HG03139 (cell line): ENCODE data around the gene USP17L26.
"Not testable (repeated sequence)": the region's sequence is repeated elsewhere in the genome, so short reads cannot be mapped to it uniquely, and the experiment has no call there.

Source experiments
- ATAC-seq: cut with Tn5 transposase; IDR thresholded peaks from one replicate; pipeline ENCODE4 v1.9.1; 2021; ENCODE audit not compliant: unreplicated experiment

Gene USP17L26

DNA sequence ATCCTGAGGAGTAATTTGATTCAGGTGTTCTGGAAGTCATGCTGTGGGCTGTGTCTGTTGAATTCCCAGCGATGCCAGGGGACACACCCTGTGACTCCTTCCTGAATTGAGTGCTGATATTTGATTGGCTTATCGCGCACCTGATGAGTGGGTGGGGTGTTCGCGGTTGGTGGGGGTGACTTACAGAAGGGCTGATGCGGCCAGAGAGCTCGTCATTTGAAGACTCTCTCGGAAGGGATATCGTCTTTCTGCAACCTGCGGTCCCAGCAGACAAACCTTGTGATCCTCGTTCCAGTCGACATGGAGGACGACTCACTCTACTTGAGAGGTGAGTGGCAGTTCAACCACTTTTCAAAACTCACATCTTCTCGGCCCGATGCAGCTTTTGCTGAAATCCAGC lies at the start of gene USP17L26:
Gene USP17L26 (plus strand): TSS at position 301 of the 400 bp plus-strand sequence. CDS start 0 bp downstream, at position 301.
- ATAC-seq, result not testable (repeated sequence)

- ATAC-seq, result not testable (repeated sequence)
These were observed 10.3 kb upstream of the USP17L26 start for GRCh38 chr4:9324191-9324590.

DNA sequence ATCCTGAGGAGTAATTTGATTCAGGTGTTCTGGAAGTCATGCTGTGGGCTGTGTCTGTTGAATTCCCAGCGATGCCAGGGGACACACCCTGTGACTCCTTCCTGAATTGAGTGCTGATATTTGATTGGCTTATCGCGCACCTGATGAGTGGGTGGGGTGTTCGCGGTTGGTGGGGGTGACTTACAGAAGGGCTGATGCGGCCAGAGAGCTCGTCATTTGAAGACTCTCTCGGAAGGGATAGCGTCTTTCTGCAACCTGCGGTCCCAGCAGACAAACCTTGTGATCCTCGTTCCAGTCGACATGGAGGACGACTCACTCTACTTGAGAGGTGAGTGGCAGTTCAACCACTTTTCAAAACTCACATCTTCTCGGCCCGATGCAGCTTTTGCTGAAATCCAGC lies 9.6 kb upstream of the USP17L26 start, which contains the start of gene USP17L24:
Gene USP17L24 (plus strand): TSS at position 301 of the 400 bp plus-strand sequence. CDS start 0 bp downstream, at position 301.
- ATAC-seq, result not testable (repeated sequence)

DNA sequence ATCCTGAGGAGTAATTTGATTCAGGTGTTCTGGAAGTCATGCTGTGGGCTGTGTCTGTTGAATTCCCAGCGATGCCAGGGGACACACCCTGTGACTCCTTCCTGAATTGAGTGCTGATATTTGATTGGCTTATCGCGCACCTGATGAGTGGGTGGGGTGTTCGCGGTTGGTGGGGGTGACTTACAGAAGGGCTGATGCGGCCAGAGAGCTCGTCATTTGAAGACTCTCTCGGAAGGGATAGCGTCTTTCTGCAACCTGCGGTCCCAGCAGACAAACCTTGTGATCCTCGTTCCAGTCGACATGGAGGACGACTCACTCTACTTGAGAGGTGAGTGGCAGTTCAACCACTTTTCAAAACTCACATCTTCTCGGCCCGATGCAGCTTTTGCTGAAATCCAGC lies 4.8 kb upstream of the USP17L26 start, which contains the start of gene USP17L25:
Gene USP17L25 (plus strand): TSS at position 301 of the 400 bp plus-strand sequence. CDS start 0 bp downstream, at position 301.
- not testable (repeated sequence) for ATAC-seq

DNA sequence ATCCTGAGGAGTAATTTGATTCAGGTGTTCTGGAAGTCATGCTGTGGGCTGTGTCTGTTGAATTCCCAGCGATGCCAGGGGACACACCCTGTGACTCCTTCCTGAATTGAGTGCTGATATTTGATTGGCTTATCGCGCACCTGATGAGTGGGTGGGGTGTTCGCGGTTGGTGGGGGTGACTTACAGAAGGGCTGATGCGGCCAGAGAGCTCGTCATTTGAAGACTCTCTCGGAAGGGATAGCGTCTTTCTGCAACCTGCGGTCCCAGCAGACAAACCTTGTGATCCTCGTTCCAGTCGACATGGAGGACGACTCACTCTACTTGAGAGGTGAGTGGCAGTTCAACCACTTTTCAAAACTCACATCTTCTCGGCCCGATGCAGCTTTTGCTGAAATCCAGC lies 4.6 kb downstream of the USP17L26 start, which contains the start of gene USP17L5:
Gene USP17L5 (plus strand): TSS at position 301 of the 400 bp plus-strand sequence. CDS start 0 bp downstream, at position 301.
- ATAC-seq, result not testable (repeated sequence)

DNA sequence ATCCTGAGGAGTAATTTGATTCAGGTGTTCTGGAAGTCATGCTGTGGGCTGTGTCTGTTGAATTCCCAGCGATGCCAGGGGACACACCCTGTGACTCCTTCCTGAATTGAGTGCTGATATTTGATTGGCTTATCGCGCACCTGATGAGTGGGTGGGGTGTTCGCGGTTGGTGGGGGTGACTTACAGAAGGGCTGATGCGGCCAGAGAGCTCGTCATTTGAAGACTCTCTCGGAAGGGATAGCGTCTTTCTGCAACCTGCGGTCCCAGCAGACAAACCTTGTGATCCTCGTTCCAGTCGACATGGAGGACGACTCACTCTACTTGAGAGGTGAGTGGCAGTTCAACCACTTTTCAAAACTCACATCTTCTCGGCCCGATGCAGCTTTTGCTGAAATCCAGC lies 9.4 kb downstream of the USP17L26 start, which contains the start of gene USP17L27:
Gene USP17L27 (plus strand): TSS at position 301 of the 400 bp plus-strand sequence. CDS start 0 bp downstream, at position 301.
- not testable (repeated sequence) for ATAC-seq

- ATAC-seq, result not testable (repeated sequence)
These were observed 14.1 kb downstream of the USP17L26 start, which contains the start of gene USP17L28 for GRCh38 chr4:9348593-9348992. Gene USP17L28, plus strand, starts transcription at chr4:9348893. Its CDS starts 0 bp downstream, at chr4:9348893.

GRCh38 chr4:9350866-9351265 lies 16.4 kb downstream of the USP17L26 start:
- ATAC-seq, result not testable (repeated sequence)

DNA sequence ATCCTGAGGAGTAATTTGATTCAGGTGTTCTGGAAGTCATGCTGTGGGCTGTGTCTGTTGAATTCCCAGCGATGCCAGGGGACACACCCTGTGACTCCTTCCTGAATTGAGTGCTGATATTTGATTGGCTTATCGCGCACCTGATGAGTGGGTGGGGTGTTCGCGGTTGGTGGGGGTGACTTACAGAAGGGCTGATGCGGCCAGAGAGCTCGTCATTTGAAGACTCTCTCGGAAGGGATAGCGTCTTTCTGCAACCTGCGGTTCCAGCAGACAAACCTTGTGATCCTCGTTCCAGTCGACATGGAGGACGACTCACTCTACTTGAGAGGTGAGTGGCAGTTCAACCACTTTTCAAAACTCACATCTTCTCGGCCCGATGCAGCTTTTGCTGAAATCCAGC lies 18.9 kb downstream of the USP17L26 start, which contains the start of gene USP17L29:
Gene USP17L29 (plus strand): TSS at position 301 of the 400 bp plus-strand sequence. CDS start 0 bp downstream, at position 301.
- not testable (repeated sequence) for ATAC-seq

DNA sequence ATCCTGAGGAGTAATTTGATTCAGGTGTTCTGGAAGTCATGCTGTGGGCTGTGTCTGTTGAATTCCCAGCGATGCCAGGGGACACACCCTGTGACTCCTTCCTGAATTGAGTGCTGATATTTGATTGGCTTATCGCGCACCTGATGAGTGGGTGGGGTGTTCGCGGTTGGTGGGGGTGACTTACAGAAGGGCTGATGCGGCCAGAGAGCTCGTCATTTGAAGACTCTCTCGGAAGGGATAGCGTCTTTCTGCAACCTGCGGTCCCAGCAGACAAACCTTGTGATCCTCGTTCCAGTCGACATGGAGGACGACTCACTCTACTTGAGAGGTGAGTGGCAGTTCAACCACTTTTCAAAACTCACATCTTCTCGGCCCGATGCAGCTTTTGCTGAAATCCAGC lies 28.4 kb downstream of the USP17L26 start, which contains the start of gene USP17L30:
Gene USP17L30 (plus strand): TSS at position 301 of the 400 bp plus-strand sequence. CDS start 0 bp downstream, at position 301.
- ATAC-seq, result not testable (repeated sequence)

DNA sequence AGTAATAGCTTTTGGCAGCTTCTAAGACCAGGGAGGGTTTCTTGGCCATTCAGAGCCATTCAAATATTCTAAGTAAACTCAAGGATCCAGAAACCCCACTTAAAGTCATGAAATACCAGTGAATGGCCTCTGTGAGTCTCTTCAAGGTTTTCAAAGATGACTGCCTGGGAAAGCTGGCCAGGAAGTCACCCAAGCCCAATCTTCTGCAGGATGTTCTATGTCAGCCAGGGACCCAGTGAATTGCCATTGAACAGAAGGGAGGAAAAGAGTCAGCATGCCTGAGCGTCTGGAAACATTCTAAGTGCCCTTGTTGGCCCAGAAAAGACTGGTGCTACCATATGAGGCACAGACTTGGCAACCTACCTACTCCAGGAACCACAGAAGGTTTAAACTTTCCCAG lies 45.4 kb downstream of the USP17L26 start:
- not testable (repeated sequence) for ATAC-seq

DNA sequence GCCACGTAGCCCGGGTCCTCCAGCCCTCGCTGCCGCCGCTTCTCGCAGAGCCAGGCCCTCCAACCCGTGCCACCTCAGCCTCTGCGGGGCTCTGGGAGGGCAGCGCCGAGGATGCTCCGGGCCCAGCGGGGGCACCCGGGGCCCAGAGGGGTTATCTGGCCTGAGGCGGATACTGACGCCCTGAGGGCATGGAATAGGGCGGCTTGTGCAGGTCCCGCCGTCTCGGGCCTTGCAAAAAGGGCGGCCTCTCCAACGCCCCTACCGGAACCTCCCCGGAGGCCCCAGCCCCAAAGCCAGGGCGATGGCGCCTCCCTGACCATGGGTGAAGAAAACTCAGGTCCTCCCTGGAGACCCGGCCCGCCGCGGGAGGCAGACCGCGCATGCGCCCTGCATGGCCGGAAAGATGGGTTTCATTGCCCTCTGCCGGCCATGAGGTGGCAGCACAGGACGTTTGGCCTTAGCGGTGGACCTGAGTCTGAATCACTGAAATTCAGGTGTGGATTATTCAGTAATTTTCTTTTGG lies 46.6 kb downstream of the USP17L26 start:
- ATAC-seq, result not testable (repeated sequence)

GRCh38 chr4:9384126-9384525 lies 49.7 kb downstream of the USP17L26 start:
- no peak for ATAC-seq
